Tibial nerve (tissue), 4 donors: ENCODE results near the gene GLI1.

Source experiments
- EP300 ChIP-seq, 2 donors: sonication (generic); formaldehyde crosslinking; IDR thresholded peaks; one replicate each; pipeline ENCODE4 v1.6.1; 2017; ENCODE audit warnings: antibody characterized with exemption in 2 of 2, mild to moderate bottlenecking in 1 of 2
- TF ChIP-seq, protein P1 (sequence below), 5 experiments: fragments of 200-600 bp in 3 of 5; fragments of 450-650 bp in 2 of 5; sonication (generic) in 3 of 5; IDR thresholded peaks; one replicate each; pipeline ENCODE4 v1.5.1; 2016 to 2019; ENCODE audit warnings: antibody characterized with exemption in 5 of 5, mild to moderate bottlenecking in 3 of 5, moderate library complexity in 2 of 5

- TF ChIP-seq, protein P1, sequence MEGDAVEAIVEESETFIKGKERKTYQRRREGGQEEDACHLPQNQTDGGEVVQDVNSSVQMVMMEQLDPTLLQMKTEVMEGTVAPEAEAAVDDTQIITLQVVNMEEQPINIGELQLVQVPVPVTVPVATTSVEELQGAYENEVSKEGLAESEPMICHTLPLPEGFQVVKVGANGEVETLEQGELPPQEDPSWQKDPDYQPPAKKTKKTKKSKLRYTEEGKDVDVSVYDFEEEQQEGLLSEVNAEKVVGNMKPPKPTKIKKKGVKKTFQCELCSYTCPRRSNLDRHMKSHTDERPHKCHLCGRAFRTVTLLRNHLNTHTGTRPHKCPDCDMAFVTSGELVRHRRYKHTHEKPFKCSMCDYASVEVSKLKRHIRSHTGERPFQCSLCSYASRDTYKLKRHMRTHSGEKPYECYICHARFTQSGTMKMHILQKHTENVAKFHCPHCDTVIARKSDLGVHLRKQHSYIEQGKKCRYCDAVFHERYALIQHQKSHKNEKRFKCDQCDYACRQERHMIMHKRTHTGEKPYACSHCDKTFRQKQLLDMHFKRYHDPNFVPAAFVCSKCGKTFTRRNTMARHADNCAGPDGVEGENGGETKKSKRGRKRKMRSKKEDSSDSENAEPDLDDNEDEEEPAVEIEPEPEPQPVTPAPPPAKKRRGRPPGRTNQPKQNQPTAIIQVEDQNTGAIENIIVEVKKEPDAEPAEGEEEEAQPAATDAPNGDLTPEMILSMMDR (IDR thresholded peaks at IDR 0.05): no peak
- no peak for TF ChIP-seq EP300 (IDR thresholded peaks at IDR 0.05)
These were observed 19.8 kb upstream of the GLI1 start for GRCh38 chr12:57439762-57440266.
